GM19035 (cell line): ENCODE data around the gene RHOT1.
"Not testable (repeated sequence)": the region's sequence is repeated elsewhere in the genome, so short reads cannot be mapped to it uniquely, and the experiment has no call there.

ENCODE experiments used
- ATAC-seq: cut with Tn5 transposase; IDR thresholded peaks from one replicate; pipeline ENCODE4 v1.9.1; 2021; ENCODE audit not compliant: unreplicated experiment

RHOT1 gene

GRCh38 chr17:32158870-32159585, 16.7 kb downstream of the RHOT1 start:
- ATAC-seq = no peak

DNA sequence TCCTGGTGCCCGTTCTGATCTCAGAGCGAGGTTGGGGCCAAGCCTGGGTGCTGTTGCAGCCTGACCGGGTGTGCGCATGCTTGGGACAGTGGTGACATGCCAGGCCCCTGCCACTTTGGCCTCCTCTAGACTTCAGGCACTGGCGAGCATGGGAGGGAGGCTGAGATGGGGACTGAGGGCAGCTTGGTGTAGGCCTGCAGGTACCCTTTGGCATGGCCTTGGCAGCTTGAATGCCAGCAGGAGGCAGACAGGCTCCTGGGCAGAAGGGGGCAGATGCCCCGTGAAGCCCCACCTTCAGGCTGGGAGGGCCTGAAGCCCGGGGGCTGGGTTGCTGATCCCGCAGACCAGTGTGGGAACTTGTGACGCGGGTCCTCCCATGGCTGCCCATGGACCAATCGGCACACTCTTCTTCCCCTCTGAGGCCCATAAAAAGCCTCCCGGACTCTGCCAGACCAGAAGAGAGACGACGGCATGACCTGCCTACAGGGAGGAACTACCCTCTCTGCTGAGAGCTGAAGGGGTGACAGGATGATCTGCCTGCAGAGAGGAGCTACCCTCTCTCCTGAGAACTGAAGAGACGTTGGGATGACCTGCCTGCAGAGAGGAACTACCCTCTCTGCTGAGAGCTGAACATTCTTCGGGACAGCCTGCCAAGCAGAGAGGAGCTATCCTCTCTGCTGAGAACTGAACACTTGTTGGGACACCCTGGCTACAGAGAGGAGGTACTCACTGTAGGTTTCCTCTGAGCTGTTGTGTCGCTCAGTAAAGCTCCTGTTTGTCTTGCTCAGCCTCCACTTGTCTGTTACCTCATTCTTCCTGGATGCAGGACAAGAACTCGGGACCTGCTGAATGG, 17.5 kb downstream of the RHOT1 start:
- ATAC-seq = no peak

DNA sequence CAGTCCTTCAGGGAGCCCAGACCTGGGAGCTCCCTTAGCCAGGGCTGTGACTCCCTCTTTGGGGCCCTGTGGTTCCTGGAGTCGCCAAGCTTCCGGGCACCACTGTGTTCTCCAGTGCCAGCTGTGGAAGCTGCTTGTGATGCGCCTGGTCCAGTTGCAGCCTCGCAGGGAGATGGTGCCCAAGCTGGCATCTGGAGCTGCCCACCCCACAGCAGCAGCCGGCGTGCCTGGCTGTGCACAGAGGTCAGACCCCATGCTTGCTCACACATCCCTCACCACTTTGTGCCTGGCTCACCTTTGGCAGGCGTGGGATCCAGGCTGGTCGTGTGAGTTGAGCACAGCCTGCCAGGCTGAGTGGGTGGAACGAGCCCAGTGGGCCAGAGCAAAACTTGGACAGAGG, 18.2 kb downstream of the RHOT1 start:
- ATAC-seq = no peak

- ATAC-seq = no peak
Observed at GRCh38 chr17:32161029-32161428, 18.7 kb downstream of the RHOT1 start.

DNA sequence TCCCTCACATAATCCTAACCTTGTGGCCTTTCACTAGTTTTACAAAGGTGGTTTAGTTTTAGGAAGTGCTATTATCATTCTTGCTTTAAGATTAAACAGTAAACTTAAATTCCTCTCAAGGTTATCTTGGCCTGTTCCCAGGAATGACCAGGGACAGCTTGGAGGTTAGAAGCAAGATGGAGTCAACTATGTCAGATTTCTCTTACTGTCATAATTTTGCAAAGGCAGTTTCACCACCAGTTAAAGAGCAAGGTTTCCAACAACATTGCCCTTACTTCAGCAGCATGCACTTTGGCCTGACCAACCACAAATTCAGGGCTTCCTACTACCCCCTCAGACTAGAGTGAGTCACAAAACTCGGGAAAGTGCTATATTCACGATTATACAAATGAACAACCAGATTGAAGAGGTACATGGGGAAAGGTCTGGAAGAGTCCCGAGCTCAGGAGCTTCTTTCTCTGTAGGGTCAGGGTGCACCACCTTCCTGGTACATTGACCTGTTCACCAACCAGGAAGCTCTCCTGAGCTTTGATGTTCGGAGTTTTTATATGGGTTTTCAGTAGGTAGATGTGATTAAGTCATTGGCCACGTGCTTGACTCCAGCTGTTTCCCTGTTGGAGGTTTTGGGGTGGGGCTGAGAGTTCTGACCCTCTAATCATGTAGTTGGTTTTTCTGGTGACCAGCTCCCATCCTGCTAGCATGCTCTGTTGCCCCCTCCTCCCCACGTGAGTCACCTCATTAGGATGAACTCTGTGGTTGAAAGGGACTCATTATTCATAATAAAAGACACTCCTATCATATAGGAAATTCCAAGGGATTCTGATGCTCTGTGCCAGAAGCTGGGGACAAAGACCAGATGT, 19.4 kb downstream of the RHOT1 start:
- ATAC-seq = no peak

DNA sequence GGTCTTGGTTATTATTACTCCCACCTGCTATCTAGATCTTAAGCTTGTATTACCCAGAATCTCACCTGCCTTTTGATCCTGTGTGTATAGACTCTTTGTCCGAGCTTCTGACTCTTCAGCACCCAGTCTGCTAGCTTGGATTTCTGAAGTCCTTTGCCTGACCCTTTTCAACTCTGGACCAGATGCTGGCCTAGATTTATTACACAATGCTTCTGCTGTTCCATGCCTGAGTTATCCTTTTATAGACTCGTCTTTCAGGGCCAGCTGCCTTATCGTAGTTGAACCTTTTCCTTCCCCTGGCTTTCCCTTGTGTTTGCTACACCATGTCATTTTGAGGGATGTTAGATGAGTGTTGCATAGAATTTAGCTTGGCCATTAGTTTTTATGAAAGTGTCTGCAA, 32.6 kb downstream of the RHOT1 start:
- ATAC-seq = no peak

- ATAC-seq = not testable (repeated sequence)
Observed at GRCh38 chr17:32178679-32179078, 36.4 kb downstream of the RHOT1 start.

DNA sequence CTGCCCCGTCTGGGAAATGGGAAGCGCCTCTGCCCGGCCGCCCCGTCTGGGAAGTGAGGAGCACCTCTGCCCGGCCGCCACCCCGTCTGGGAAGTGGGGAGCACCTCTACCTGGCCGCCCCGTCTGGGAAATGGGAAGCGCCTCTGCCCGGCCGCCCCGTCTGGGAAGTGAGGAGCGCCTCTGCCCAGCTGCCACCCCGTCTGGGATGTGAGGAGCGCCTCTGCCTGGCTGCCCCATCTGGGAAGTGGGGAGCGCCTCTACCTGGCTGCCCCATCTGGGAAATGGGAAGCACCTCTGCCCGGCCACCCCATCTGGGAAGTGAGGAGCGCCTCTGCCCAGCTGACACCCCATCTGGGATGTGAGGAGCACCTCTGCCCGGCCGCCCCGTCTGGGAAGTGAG, 36.8 kb downstream of the RHOT1 start:
- not testable (repeated sequence) for ATAC-seq

GRCh38 chr17:32179526-32179925, 37.2 kb downstream of the RHOT1 start:
- not testable (repeated sequence) for ATAC-seq

GRCh38 chr17:32180262-32180661, 38.0 kb downstream of the RHOT1 start:
- ATAC-seq = not testable (repeated sequence)

GRCh38 chr17:32185875-32186274, 43.6 kb downstream of the RHOT1 start:
- ATAC-seq = no peak

DNA sequence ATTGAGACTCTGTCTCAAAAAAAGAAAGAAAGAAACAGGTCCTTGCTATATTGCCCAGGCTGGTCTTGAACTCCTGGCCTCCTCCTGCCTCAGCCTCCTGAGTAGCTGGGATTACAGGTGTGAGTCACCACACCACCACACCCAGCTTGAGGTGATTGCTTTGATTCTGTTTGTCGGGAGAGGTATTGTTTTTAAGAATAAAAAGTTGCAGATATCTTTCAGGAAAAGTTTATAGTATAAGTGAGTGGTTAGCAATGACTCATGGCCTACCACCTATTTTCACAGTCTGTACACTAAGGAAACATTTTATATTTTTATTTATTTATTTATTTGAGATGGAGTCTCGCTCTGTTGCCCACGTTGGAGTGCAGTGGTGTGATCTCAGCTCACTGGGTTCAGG, 45.0 kb downstream of the RHOT1 start:
- no peak for ATAC-seq

DNA sequence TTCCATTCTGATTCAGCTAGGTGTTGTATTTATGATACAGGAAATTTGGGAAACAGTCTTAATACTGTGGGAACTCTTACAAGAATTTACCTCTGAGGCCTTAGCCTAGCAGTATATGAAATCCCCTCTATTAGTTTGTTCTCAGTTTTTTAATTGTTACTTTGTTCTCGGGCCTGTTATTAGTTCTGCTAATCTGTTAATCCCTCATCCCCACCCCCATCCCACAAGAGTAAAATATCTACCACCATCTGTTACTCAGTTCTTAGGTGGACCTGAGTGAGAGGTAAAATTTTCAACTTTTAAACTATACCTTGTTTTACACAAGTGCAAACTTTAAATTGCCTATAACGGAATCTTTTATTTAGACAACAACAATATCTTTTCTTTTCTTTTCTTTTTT, 47.0 kb downstream of the RHOT1 start:
- no peak for ATAC-seq

DNA sequence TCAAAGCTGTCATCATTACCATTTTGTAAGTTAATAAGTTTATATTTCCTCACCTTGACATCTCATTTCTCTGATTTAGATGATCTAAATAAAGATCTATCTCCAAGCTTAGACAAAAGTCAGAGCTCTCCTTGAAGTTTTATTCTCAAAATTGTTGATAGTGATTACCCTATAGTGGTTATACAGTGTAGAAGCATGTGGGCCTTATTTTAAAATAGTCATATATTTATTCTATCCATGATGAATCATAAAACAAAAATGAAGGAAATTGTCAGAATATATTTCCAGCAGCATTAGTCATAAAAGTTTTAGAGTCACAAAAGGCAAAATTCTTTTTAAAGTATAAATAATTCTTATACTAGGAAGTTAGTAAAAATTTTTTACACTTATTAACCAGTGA, 49.0 kb downstream of the RHOT1 start:
- no peak for ATAC-seq

GRCh38 chr17:32192379-32192778, 50.1 kb downstream of the RHOT1 start:
- no peak for ATAC-seq

DNA sequence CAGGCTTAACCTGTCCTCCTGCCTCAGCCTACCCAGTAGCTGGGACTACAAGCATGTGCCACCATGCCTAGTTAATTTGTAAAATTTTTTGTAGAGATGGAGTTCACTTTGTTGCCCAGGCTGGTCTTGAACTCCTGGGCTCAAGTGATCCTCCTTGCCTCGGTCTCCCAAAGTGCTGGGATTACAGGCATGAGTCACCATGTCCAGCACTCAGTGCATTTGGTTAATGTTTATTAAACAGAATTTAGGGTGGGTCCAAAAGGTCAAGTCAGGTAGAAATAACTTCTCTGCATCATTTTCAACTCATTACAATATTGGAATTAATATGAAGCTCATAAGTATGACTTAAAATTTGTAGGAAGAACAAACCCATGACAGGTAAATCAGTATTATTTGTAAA, 55.7 kb downstream of the RHOT1 start:
- ATAC-seq = no peak

GRCh38 chr17:32206861-32207260, 64.6 kb downstream of the RHOT1 start:
- no peak for ATAC-seq

DNA sequence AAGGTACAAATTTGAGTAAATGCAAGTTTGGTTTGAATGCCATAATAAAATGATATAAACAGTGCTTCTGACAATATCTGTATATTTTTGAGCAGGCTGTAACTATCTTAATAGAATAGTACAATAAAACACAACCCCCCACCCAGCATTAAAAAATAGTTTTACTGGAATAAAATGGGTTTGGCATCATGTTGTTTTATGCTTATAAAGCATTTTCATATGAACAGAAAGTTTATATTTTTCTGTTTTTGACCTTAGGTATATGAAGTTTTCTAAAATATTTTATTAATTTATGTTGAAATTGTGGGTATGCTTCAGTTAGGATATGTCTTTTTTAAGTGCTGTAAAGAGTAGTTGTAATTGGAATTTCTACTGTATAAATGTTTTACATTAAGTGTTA, 66.1 kb downstream of the RHOT1 start:
- no peak for ATAC-seq

GRCh38 chr17:32209608-32210007, 67.3 kb downstream of the RHOT1 start:
- no peak for ATAC-seq

DNA sequence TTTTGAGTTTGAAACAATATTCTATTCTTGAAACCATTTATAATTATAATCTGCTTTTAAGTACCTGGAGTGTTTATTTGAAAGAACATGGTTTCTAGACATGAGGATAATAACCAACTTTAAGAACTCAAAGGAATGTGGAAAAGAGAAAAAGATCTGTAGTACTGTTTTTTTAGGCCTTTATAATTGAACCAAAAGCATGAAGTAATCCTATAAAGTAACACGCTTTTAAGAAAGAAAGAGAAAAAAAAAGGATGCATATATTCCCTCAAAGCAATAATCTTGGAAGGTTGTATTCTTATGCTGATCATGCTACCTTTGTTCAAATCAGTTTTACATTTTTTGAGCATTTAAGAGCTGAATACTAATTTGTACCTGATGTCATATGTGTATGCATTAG, 69.4 kb downstream of the RHOT1 start:
- no peak for ATAC-seq

DNA sequence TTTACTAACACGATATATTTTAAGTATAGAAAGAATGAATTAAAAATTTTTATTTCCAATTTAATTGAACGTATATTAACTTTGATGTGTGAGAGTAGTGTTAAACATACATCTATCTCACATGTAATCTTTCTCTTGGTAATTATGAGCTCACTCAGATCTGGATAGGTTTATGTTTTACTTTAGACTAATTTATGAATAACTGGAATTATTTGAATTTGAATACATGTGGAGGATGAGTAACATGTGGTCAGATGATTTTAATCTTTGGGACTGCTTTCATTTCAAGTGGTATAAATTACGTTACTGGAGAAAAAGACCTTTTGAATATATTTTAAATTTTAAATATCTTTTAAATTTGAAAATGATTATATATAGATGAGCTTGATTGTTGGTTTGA, 73.4 kb downstream of the RHOT1 start:
- no peak for ATAC-seq
